ENCODE results near the gene METRNL.
"Not testable (repeated sequence)": the region's sequence is repeated elsewhere in the genome, so short reads cannot be mapped to it uniquely, and the experiment has no call there.

METRNL gene

GRCh38 chr17:83046448-83047181 is 32.8 kb upstream of the METRNL start:
- TF ChIP-seq CTCF (IDR thresholded peaks at IDR 0.05; ENCODE audit: low read depth, low read length): no peak
- DNase-seq (ENCODE audit: extremely low read depth, low read depth): no peak

- no peak for TF ChIP-seq CTCF (IDR thresholded peaks at IDR 0.05; ENCODE audit: low read depth, low read length)
These were observed 32.3 kb upstream of the METRNL start for GRCh38 chr17:83047182-83047478.

GRCh38 chr17:83047818-83048475 is 31.5 kb upstream of the METRNL start:
- not testable (repeated sequence) for DNase-seq (ENCODE audit: extremely low read depth, low read depth)

More at GRCh38 chr17:83047182-83047478, 32.3 kb upstream of the METRNL start:
- no peak for DNase-seq (ENCODE audit: extremely low read depth, low read depth)

- no peak for TF ChIP-seq CTCF (IDR thresholded peaks at IDR 0.05; ENCODE audit: low read depth, low read length)
- no peak for DNase-seq (ENCODE audit: extremely low read depth, low read depth)
These were observed 28.6 kb upstream of the METRNL start for GRCh38 chr17:83050651-83051395.

- peak; percentile 94 for DNase-seq (ENCODE audit: extremely low read depth, low read depth)
- TF ChIP-seq CTCF (IDR thresholded peaks at IDR 0.05; ENCODE audit: low read depth, low read length): no peak
These were observed 27.8 kb upstream of the METRNL start for GRCh38 chr17:83051396-83052240.

GRCh38 chr17:83052241-83052564 is 27.2 kb upstream of the METRNL start:
- DNase-seq (ENCODE audit: extremely low read depth, low read depth): no peak
- TF ChIP-seq CTCF (IDR thresholded peaks at IDR 0.05; ENCODE audit: low read depth, low read length): no peak

GRCh38 chr17:83053021-83053681 is 26.3 kb upstream of the METRNL start:
- DNase-seq (ENCODE audit: extremely low read depth, low read depth): peak; percentile 4
- no peak for TF ChIP-seq CTCF (IDR thresholded peaks at IDR 0.05; ENCODE audit: low read depth, low read length)

Data from AG09319 (cell line).